HS-5 (cell line): ENCODE results near the gene CRACR2B.

Experiments
- DNase-seq: peaks from one replicate; pipeline ENCODE4 v3.0.0-alpha.2; 2012; ENCODE audit warnings: low read depth

Gene CRACR2B

DNA sequence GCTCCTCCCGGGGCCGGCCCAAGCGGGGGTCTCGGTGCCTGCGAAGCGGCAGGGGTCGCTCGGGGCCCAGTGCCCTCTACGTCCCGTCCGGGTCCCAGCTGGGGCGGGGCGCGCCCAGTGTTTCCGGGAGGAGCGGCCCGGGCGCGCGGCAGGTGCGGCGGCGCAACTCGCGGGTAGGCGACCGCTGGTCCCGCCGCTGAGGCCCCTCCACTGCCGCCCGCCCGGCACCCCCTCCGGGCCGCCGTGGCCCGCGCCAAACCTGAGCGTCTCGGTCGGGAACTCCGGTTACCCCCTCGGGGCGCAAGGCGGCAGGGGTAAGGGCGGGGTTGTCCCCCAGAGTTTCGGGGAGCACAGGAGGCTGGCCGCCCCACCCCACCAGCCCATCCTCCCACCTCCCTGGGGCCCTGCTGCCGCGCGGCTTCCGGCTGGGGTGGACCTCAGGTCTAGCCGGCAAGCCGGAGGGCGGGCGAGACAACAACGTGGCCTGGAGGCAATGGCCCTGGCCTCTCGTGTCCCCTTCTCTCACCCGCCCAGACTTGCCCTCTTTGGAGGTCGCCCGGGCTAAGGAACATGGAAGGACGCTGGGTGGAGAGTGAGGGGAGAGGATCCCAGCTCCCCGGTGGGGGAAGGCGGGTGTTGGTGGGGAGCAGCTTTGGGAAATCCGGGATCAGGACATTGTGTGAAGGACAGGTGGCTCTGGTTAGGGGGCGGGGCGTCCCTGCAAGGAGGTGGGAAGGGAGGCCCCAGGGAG is 398 bp upstream of the CRACR2B start:
- DNase-seq, result no peak

- no peak for DNase-seq
Observed at GRCh38 chr11:828506-829175, 922 bp downstream of the CRACR2B start.

DNA sequence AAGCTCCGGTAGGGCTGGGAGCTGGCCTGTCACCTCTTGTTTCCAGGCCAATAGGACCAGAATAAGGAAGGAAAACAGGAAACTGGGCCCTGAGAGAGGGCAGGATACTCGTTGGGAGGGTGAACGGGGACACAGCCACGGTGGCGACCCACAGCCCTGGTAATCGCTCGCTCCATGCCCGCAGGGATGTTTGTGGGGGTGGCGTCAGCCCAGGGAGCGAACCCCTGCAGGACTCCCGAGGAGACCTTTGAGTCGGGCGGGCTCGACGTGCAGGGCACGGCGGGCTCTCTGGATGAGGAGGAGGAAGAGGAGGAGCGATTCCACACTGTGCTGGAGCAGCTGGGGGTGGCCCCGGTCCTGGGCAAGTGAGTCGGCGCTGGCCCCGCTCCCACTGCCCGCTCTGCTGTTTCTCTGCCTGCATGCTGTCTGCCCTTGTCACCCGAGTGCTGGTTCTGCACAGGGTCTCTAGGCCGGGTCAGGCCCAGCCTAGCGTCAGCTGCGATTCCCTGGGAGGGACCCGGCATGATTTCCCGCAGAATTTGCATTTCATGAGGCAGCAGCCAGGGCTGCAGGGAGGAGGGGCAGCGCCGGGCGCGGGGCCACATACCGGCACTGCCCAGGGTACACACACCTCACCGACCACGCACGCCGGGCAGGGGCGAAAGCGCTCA is 1.6 kb downstream of the CRACR2B start:
- no peak for DNase-seq

DNA sequence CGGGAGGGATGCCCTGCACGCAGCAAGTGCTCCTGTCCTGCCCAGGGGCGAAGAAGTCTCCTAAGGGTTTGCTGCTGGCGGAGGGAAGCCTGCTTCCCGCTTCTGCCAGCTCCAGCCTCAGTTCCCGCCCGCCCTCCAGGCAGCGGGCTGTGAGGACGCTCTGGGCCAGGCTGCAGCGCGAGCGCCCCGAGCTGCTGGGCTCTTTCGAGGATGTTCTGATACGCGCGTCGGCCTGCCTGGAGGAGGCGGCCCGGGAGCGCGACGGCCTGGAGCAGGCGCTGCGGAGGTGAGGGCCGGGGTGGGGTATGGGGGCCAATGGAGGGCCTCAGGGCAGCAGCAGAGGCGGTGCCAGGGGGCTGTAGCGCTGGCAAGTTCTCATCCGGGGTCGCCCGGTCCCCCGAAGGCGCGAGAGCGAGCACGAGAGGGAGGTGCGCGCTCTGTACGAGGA is 2.2 kb downstream of the CRACR2B start:
- no peak for DNase-seq

- DNase-seq, result no peak
Observed at GRCh38 chr11:830295-831117, 2.8 kb downstream of the CRACR2B start.

DNA sequence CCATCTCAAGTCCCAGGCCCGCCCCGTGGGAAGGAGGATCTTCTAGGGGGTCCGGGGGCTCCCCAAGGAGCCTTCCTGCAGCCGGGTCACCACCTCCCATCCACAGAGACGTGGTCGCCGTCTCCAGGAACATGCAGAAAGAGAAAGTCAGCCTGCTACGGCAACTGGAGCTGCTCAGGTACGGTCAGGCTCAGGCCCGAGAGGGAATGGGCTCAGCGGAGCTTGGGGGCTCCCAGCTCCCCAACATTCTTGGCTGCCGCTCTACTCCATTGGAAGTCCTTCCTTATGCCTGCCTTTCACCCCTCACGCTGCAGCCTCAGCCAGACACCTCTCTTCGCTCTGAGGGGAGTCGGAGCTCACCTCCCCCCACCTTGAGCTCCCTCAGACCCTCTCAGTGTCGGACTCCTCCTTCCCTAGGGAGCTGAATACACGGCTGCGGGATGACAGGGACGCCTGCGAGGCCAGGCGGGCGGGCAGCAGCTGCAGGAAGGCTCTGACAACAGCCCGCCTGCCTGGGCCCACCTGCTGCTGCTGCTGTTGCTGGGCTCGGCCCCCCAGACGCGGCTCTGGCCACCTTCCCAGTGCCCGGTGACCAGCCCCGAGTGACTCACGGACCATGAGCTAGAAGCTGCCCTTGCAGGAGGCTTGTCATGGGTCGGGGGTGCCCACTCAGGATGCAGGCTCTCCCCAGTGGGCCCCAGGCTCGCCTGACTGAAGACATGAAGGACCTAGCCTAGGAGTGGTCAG is 3.6 kb downstream of the CRACR2B start:
- no peak for DNase-seq

- no peak for DNase-seq
Observed at GRCh38 chr11:831961-832528, 4.3 kb downstream of the CRACR2B start.

- DNase-seq, result no peak
Observed at GRCh38 chr11:832529-833113, 4.9 kb downstream of the CRACR2B start, which contains the start of gene CD151. CD151 (plus strand) TSS chr11:832952; CDS start chr11:836070, 3,118 bp downstream.

- DNase-seq, result no peak
Observed at GRCh38 chr11:833114-833791, 5.5 kb downstream of the CRACR2B start.

DNA sequence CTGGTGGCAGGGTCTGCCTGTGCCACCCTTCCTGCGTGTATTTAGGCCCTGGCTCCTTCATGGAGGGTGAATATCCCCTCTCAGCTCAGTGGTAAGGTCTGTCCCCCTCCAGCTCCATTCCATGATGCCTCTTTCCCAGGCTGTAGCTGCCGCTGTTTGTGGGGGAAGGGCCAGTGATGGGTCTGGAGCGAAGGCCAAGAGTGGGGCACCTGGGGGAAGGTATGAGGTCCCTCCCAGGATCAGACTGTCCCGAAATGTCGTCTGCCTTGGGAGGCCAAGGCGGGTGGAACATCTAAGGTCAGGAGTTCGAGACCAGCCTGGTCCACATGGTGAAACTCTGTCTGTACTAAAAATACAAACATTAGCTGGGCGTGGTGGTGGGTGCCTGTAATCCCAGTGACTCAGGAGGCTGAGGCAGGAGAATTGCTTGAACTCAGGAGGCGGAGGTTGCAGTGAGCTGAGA is 6.2 kb downstream of the CRACR2B start:
- DNase-seq, result no peak

GRCh38 chr11:834371-835316 is 6.9 kb downstream of the CRACR2B start:
- peak; percentile 56 for DNase-seq

DNA sequence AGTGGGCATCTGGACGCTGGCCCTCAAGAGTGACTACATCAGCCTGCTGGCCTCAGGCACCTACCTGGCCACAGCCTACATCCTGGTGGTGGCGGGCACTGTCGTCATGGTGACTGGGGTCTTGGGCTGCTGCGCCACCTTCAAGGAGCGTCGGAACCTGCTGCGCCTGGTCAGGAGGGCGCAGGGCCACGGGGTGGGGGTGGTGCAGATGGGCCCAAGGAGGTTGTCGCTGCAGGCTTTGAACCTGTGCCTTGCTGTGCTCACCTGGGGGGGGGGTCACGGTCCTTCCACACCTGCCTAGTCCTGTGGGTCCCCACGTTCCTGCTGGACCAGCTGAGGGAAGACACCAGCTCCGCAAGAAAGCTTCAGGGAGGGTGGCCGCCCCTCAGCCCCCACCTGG is 8.6 kb downstream of the CRACR2B start:
- DNase-seq, result no peak

DNA sequence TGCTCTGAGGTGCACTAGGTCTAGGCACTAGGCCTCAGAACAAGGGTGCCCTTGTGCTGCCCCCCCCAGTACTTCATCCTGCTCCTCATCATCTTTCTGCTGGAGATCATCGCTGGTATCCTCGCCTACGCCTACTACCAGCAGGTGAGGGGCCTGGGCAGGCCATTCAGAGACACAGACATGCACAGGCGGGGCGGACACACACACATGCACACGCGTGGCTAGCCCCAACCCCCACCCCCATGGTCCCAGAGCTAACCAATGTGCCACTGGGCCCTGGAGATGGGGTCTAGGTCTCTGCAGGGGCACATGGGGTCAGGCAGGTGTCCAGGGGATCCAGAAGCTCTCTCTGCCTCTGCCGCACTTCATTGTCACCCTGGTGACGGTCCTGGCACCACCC is 9.0 kb downstream of the CRACR2B start:
- no peak for DNase-seq

DNA sequence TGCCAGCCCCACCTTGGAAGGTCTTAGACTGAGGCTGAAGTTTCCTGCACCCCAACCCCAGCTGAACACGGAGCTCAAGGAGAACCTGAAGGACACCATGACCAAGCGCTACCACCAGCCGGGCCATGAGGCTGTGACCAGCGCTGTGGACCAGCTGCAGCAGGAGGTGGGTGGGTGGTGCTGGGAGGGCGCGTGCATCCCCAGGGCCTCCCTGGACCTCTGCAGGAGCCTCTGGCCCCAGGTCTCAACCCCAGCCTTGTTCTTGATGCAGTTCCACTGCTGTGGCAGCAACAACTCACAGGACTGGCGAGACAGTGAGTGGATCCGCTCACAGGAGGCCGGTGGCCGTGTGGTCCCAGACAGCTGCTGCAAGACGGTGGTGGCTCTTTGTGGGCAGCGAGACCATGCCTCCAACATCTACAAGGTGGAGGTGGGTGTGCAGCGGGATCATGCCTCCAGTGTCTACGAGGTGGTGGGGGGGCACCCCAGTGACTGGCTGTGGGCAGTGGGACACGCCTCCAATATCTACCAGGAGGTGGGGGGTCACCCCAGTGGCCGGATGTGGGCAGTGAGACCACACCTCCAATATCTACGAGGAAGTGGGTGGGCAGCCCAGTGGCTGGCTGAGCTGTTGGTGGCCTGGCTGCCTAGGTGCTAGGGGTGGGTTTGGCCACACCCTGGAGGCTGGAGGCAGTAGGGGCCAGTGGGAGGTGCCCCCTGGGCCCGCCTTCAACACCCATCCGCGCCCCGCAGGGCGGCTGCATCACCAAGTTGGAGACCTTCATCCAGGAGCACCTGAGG is 9.7 kb downstream of the CRACR2B start:
- no peak for DNase-seq

- DNase-seq, result no peak
Observed at GRCh38 chr11:837990-838307, 10.2 kb downstream of the CRACR2B start.

- no peak for DNase-seq
Observed at GRCh38 chr11:838441-839279, 10.9 kb downstream of the CRACR2B start.

DNA sequence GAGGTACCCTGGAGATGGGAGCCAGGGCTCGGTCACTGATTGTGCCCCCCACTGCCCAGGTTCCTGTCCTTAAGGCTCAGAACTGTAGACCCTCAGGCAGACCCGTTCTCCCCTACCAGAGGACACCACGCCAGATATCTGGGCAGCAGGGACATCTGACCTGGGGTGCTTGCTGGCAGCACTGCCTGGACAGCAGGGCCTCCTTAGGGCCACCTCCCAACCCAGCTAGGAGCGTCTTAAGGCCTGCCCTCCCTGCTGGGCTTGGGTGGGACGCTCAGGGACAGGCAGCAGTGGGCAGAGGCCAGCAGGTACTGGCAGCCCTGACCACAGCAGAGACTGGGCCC is 11.5 kb downstream of the CRACR2B start:
- DNase-seq, result no peak
